B cell (primary cell): ENCODE data around the gene AQP12B.

Experiments used
- CTCF ChIP-seq: fragments of 200-600 bp; IDR thresholded peaks from one replicate; pipeline ENCODE4 v1.8.0; 2022; ENCODE audit warnings: antibody characterized with exemption, mild to moderate bottlenecking
- EZH2 ChIP-seq: IDR thresholded peaks from 2 replicates; pipeline ENCODE4 v1.6.1; 2012; ENCODE audit warnings: borderline replicate concordance, low read depth, mild to moderate bottlenecking, moderate library complexity, low read length; ENCODE audit not compliant: insufficient read depth, poor library complexity, severe bottlenecking

- TF ChIP-seq EZH2 (no peak), CTCF (no peak)
Observed at GRCh38 chr2:240712121-240712520, 29.4 kb upstream of the AQP12B start.
